HG03039 (cell line): ENCODE results near the gene COX4I1.

Experiments
- ATAC-seq: cut with Tn5 transposase; IDR thresholded peaks from one replicate; pipeline ENCODE4 v1.9.1; 2021; ENCODE audit warnings: mild to moderate bottlenecking, moderate library complexity; ENCODE audit not compliant: unreplicated experiment

Gene COX4I1

DNA sequence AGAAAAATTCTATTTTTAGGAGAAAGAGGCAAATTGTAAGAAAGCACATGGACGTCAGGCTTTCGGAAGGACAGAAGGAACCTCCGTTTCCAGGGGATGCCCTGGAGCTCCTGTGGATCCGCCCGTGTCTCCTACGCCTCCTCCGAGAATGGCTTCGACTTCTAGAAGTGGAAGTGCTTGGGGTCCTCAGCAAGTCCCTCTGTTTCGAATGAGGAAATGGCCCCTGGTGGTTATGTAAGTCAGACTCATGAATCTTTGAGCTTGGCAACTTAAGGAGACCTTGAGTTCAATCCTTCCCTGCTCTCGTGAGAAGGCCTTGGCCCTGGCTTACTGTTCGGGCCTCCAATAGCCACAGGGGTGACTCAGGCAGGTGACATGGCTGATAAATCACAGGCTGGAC, 38.9 kb downstream of the COX4I1 start:
- ATAC-seq: no peak

DNA sequence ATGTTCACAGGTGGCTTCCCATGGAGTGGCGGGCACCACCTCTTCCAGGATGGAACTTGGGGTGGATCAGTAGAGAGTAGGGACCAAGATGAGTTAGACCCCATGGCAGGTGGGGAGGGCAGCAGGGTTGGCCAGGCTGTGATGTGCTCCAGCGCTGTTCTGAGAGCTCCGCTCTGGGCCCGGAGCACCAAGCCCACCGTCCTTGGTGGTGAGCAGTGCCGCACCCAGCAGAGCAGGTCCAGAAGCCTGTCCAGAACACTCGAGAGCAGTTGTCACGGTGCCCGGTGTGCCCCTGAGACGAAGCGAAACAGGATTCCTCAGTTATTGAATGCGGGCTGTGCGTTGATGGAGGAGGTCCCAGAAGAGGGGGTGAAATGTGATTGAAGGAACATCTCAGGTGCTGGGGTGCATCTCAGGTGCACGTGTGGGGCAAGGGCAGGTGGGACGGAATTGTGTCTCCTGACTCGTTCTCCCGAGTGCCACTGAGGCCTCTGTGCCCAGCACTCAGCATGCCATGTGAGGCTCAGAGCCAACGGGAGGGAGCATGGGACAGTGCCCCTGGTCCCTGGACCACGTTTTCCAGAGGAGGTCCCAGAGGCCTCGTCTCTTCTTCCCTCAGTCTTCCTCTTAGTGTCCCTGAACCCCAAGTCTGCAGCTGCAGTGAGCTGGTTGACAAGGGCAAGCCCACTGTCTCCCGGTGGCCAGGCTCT, 39.5 kb downstream of the COX4I1 start:
- ATAC-seq: no peak

- ATAC-seq: no peak
These were observed 40.3 kb downstream of the COX4I1 start for GRCh38 chr16:85839681-85840240.

GRCh38 chr16:85840395-85840794, 40.9 kb downstream of the COX4I1 start:
- no peak for ATAC-seq

DNA sequence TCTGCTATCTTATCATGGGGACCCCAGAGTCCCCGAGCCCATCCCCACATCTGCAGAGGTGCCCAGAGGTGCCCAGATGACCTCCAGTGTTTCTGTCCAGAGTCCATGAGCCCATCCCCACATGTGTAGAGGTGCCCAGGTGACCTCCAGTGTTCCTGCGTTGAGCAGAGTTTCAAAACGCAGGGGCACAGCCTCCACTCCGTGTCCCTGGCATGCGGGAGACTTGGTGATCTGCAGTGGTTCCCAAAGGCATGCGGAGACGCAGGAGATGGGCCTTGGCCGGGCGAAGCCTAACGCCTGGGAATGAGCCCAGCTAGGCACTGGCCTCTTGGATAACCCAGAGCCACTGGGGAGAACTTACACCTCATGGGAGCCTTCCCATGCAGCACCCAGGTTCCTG, 41.3 kb downstream of the COX4I1 start:
- ATAC-seq: no peak

GRCh38 chr16:85842435-85842834, 42.9 kb downstream of the COX4I1 start:
- ATAC-seq: no peak

DNA sequence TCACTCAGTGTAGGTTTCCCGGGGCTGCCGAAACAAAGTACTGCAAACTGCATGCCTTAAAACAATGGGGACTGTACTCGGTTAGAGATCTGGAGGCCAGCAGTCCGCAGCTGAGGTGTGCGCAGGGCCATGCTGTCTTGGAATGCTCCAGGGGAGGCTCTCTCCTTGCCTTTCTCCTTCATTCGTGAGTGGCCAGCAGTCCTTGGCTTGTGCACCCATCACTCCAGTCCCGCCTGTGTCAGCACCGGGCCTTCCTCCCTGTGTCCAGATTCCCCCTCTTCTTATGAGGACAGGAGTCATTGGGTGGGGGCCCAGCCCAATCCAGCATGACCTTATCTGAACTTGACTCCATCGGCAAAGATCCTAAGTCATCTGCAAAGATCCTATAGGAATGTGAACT, 43.4 kb downstream of the COX4I1 start:
- ATAC-seq: no peak

- ATAC-seq: no peak
These were observed 44.1 kb downstream of the COX4I1 start for GRCh38 chr16:85843471-85844168.

GRCh38 chr16:85844169-85844481, 44.6 kb downstream of the COX4I1 start:
- ATAC-seq: no peak

DNA sequence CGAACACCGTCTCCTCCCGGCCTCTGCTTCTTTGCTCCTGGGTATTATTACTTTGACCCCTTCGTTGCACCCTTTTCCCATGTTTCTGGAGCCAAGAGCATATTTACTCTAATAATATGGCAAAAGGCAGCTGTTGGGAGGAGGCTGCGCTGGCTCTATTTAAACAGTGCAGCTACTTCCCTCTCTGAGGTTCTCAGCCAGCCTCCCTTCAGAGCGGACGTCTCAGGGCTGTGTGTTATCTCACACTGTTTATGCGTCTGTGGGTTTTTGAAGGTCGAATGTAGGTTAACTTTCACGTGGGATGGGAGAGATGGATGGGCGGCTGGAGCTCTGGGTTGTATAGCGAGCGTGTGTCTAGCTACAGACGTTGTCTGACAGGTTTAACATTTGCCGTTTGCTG, 45.3 kb downstream of the COX4I1 start:
- no peak for ATAC-seq

- no peak for ATAC-seq
These were observed 45.8 kb downstream of the COX4I1 start for GRCh38 chr16:85845266-85845665.

- ATAC-seq: no peak
These were observed 47.0 kb downstream of the COX4I1 start for GRCh38 chr16:85846461-85846860.

GRCh38 chr16:85847036-85847435, 47.5 kb downstream of the COX4I1 start:
- no peak for ATAC-seq

- ATAC-seq: no peak
These were observed 48.4 kb downstream of the COX4I1 start for GRCh38 chr16:85847681-85848601.

DNA sequence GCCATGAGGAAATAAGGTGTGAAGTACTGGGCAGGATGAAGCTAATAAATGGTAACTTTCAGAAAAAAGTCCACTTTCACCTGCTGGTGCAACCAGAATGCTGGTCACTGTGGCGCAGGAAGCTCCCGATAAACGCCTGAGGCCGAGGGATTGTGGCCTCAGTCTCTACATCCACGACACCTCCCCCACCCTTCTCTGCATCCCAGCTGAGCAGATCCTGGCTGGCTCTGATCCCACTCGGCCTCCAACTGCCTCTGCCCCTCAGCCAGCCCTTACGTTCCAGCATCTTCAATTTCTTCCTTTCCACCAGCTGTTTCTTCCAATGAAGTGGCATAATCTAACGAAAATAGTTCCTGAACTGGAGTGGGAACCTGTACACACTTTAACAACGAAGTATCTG, 49.5 kb downstream of the COX4I1 start:
- ATAC-seq: no peak

GRCh38 chr16:85849388-85849787, 49.9 kb downstream of the COX4I1 start:
- no peak for ATAC-seq

DNA sequence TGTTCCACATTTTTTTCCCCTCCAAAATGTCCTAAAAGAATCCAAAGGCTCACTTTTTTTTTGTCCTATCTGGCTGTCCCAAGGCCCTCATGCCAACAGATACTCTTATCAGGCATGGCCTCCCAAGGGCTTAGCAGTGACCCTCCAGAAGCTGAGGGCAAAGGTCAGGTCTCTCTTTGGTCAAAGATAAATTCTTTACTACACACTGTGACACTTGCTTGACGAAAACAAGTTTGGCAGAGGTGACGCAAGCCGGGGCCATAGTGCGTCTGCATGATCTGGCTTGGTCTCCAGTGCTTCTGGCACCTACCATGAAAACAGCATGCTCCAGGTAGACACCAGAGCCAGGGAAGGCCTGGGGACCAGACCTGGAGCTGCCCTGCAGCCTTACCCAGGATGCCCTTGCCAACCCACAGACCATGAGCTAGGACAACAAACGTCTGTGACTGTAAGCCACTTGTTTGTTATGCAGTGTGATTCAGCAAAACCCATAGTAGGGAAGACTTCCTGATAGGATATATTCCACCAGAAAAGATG, 50.9 kb downstream of the COX4I1 start:
- ATAC-seq: no peak

GRCh38 chr16:85851034-85851785, 51.7 kb downstream of the COX4I1 start:
- no peak for ATAC-seq

GRCh38 chr16:85853547-85854545, 54.4 kb downstream of the COX4I1 start:
- ATAC-seq: no peak
